DMS153 (cell line): Measurements from ENCODE around the gene WNT8B.

Experiments used
- DNase-seq: peaks from one replicate; lab custom pipeline; 2025; lab: John Stamatoyannopoulos, UW

The WNT8B gene

DNA sequence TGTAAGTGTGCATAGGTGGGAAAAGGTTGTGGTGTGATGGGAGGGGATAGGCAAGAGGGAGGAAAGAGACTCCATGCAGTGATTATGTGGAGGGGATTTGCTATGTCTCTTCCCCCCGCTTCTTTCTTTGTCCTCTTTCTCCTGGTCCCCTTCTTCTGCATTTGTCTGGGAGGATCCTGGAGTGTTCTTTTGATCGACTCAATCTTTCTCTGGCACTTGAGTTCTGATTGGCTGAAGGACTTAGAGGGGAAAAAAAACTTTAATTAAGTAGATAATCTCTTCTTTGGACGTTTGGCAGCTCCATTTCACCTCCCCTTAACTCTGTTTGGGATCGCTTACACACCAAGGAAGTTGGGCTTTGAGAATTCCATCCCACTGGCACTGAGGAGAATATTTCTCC is at the start of gene WNT8B:
Gene WNT8B, plus strand, starts transcription at position 301 of the 400 bp plus-strand sequence. CDS start 160 bp downstream, outside the sequence.
- no peak for DNase-seq

- DNase-seq: no peak
Observed at GRCh38 chr10:100413173-100413572, 49.6 kb upstream of the WNT8B start.

GRCh38 chr10:100419911-100420449 is 42.8 kb upstream of the WNT8B start:
- no peak for DNase-seq

- DNase-seq: no peak
Observed at GRCh38 chr10:100427374-100427773, 35.4 kb upstream of the WNT8B start.

- DNase-seq: peak; percentile 86
Observed at GRCh38 chr10:100433253-100434240, 29.3 kb upstream of the WNT8B start.

DNA sequence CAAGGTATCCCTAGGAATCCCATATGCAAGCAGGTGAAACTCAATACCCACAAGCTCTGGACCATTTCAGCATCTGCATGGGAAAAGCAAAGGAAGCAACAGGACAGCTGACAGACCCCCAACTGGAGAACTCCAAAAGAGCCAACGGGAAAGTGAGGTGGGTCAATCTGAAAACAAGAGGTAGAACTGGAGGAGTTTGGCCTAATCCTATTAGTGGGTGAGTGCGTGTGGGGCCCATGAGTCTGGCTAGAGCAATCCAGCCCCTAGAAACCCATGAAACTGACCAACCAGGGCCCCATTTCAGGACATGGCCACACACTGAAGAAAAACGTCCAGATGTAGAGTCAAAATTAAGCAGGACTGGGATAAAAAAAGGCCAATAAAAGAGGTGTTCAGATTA is 26.6 kb upstream of the WNT8B start:
- DNase-seq: no peak

GRCh38 chr10:100438674-100439315 is 24.0 kb upstream of the WNT8B start:
- no peak for DNase-seq

DNA sequence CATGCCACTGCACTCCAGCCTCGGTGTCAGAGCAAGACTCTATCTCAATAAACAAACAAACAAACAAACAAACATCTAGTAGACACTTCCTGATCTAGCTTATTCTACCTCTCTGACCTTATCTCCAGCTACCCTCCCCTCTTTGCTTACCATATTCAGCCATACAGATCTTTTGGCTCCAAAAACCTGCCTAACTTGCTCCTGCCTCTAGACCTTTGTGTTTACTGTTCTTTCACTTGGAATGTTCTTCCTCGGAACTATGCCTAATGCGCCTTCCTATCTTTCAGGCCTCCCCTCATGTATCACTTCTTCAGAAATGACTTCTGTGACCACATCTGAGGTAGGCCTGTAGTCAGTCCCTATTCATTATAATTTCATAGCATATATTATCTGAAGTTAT is 20.3 kb upstream of the WNT8B start:
- DNase-seq: no peak

DNA sequence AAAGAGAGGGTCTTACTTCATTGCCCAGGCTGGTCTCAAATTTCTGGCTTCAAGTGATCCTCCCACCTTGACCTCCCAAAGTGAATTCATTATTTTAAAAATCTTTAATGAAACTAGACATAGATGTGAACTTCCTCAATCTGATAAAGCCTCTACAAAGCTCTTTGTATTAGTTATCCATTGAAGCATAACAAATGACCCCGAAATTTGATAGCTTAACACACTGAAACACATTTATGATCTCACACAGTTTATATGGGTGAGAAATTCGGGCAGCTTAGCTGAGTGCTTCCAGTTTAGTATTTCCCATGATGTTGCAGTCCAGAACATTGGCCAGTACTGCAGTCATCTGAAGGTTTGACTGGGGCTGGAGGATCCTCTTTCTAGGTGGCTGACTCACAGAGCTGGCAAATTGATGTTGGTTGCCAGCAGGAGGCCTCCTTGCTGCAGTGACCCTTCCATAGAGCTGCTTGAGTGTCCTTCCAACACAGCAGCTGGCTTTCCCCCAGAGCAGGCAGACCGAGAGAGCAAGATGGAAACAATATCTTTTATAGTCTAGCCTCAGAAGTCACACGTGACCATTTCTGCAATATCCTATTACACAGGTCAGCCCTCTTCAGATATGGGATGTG is 16.6 kb upstream of the WNT8B start:
- no peak for DNase-seq

DNA sequence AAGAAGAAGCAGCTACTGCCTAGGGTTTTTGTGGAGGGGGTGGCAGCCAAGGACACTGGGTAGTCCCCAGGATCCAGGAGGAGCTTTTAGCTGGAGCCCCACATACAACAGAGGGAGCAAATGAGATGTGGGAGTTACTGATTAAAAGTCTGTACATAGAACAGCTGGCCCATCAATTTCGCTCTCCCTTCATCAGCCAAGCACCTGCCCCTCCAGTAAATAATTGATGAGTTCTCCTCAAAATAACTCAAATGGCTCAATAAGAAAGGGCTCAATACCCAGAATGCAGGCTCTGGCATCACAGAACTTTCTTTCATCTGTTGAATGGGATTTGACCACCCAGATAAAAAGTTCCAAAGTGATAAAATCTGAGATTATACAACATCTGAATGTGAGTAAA is 15.1 kb upstream of the WNT8B start:
- DNase-seq: no peak

DNA sequence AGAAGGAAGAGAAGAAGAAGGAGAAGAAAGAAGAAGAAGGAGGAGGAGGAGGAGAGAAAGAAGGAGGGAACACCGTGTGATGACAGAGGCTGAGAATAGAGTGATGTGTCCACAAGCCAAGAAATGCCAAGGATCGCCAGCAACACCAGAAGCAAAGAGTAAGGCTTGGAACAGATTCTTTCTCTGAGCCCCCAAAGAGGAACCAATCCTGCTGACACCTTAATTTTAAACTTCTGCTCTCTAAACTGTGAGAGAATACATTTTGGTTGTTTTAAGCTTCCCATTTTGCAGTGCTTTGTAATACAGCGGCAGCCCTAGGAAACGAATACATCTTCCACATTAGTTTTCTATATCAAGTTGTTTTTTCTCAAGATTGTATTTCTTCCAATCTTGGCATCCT is 13.9 kb upstream of the WNT8B start:
- no peak for DNase-seq

- DNase-seq: no peak
Observed at GRCh38 chr10:100468322-100468721, 5.5 kb downstream of the WNT8B start.

DNA sequence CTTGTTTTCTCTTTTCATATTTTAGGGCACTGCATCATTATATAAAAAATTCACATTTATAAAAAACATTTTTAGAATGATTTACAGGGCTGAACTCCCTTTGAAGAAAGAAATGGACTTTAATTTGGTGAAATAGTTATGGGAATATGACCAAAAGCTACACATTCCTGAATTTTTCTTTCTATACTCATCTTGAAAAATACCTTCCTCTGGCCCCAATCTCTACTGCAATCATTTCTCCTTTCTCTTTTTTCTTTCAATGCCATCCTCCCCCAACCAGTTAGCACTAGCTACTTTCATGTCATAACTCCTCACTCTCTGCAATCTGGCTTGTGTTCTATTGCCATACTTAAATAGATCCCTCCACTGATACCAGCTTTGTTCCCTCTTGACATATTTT is 6.2 kb downstream of the WNT8B start:
- no peak for DNase-seq

DNA sequence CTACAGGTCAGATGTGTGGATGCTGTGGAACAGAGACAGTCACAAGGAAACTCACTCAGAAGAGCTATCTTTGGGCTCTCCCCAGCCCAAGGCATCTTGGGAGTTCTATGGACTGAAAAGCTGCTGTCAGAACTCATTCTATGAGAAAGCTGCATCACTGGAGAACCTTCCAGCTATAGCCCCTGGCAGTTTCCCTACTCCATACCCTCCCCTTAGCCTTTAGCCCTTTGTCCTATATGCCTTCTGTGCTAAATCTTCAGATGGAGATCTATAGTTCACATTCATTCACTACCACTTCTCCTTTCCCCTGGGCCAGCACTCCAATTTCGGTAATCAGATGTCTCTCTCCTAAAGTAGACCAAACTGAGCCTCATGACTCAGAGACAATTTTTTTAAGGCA is 6.9 kb downstream of the WNT8B start:
- DNase-seq: no peak

- DNase-seq: no peak
Observed at GRCh38 chr10:100470367-100470766, 7.6 kb downstream of the WNT8B start.

DNA sequence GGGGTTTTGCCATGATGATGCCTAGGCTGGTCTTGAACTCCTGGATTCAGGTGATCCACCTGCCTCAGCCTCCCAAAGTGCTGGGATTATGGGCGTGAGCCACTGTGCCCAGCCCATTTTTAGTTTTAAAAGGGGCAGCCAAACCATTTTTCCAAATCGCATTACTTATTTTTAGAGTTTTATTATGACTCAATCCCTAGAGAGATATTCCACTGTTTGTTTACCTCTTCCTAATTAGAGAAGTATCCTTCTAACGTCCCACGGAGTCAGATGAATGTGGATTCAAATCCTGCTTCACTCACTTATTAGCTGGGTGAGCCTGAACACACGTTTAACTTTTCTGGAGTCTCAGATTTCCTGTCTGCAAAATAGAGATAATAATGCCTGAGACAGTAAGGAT is 15.2 kb downstream of the WNT8B start:
- DNase-seq: no peak

DNA sequence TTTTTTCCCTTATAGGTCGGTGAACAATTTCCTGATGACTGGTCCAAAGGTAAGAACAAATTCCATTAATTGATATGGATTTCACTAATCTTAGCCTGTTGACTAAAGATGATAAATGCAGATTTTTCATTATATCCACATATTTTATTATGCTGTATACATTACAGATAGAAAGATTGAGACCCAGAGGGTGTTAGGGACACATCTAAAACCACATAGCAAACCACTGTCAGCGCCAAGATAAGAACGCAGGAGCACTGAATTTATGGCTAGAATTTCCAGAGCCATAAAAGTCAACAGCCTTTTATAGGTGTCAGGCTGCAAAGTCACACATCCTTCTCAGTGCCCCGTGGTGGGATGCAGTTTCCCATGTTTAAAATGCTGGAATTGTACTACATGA is 16.2 kb downstream of the WNT8B start:
- no peak for DNase-seq

GRCh38 chr10:100480002-100480401 is 17.2 kb downstream of the WNT8B start:
- no peak for DNase-seq

DNA sequence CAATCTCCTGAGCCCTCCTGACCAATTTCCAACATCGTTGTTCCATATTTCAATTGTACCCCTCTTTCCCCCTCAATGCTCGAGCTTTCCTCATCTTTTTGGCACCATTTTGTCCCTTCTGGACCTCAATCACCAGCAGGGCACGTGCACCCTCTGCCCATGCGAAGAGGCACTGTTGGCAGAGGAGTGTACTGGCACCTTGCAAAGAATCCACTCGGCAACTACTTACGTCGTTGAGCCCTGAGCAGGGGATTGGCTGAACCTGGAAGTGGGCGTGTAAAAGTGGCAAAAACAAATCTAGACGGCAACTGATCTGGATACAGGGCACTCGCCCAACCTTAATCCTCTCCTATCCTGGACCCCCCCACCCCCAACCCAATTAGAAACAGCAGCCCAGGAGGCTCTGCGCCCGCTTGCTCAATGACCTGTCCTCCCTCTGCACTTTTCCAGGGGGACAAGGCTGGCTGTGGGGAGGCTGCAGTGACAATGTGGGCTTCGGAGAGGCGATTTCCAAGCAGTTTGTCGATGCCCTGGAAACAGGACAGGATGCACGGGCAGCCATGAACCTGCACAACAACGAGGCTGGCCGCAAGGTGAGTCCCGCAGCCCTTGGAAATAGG is 18.8 kb downstream of the WNT8B start:
- peak; percentile 79 for DNase-seq

- peak; percentile 64 for DNase-seq
Observed at GRCh38 chr10:100482181-100482833, 19.5 kb downstream of the WNT8B start.

- no peak for DNase-seq
Observed at GRCh38 chr10:100482834-100483185, 20.0 kb downstream of the WNT8B start.
